K562 (cell line): Measurements from ENCODE around the gene SLC26A5. TPM values are rescaled to one million over a fixed set of nuclear protein-coding genes. Genes with fewer than 3 reads are reported as not detected.

ENCODE experiments used
- BRF1 ChIP-seq: IDR thresholded peaks from 3 replicates; pipeline ENCODE4 v1.6.1; 2011; ENCODE audit warnings: borderline replicate concordance, mild to moderate bottlenecking; ENCODE audit not compliant: insufficient read length; ENCODE audit errors: extremely low read depth
- CHCHD3 ChIP-seq: fragments of 250-450 bp; sonication (Bioruptor Pico); IDR thresholded peaks from 2 replicates; pipeline ENCODE4 v2.1.2; 2022; ENCODE audit warnings: mild to moderate bottlenecking
- CSDE1 ChIP-seq, 2 experiments: fragments of 450-650 bp; IDR thresholded peaks; 2 replicates each; pipeline ENCODE4 v1.6.1; 2016; ENCODE audit warnings: mild to moderate bottlenecking in 1 of 2
- DLX4 ChIP-seq: fragments of 250-450 bp; sonication (Bioruptor Pico); IDR thresholded peaks from 2 replicates; pipeline ENCODE4 v1.6.1; 2021; ENCODE audit warnings: mild to moderate bottlenecking
- EGR1 ChIP-seq: fragments of 450-650 bp; conservative IDR thresholded peaks from 2 replicates; pipeline ENCODE4 v1.6.1; 2017; ENCODE audit warnings: mild to moderate bottlenecking
- ELF4 ChIP-seq: fragments of 450-650 bp; formaldehyde crosslinking; IDR thresholded peaks from 2 replicates; pipeline ENCODE4 v1.4.0; 2022; ENCODE audit warnings: missing genetic modification characterization
- FOS ChIP-seq: IDR thresholded peaks from 3 replicates; pipeline ENCODE4 v1.6.1; 2011; ENCODE audit not compliant: insufficient read length; ENCODE audit errors: extremely low read depth
- FOSL1 ChIP-seq: fragments of 200-800 bp; sonication (Bioruptor generic); conservative IDR thresholded peaks from 2 replicates; pipeline ENCODE4 v1.6.1; 2016; ENCODE audit warnings: missing genetic modification characterization, missing compliant biosample characterization
- FOXP1 ChIP-seq: sonication (generic); formaldehyde crosslinking; IDR thresholded peaks from 2 replicates; pipeline ENCODE4 v1.8.0; 2022; ENCODE audit warnings: mild to moderate bottlenecking, missing genetic modification reagents
- GTF2E2 ChIP-seq: fragments of 200-800 bp; sonication (Bioruptor generic); IDR thresholded peaks from 2 replicates; pipeline ENCODE4 v1.6.1; 2016; ENCODE audit warnings: missing genetic modification characterization, missing compliant biosample characterization
- GTF2F1 ChIP-seq: IDR thresholded peaks from 2 replicates; pipeline ENCODE4 v1.6.1; 2011; ENCODE audit warnings: low read depth, low read length, improper control_type of control experiment
- HLTF ChIP-seq: fragments of 450-650 bp; IDR thresholded peaks from 2 replicates; pipeline ENCODE4 v1.6.1; 2016
- HOMEZ ChIP-seq: fragments of 250-450 bp; sonication (Bioruptor Pico); IDR thresholded peaks from 2 replicates; pipeline ENCODE4 v1.4.0; 2020; ENCODE audit warnings: mild to moderate bottlenecking, moderate library complexity
- ILF3 ChIP-seq: fragments of 450-650 bp; IDR thresholded peaks from 2 replicates; pipeline ENCODE4 v1.6.1; 2018; ENCODE audit warnings: antibody characterized with exemption, mild to moderate bottlenecking, moderate library complexity, borderline replicate concordance
- KHSRP ChIP-seq: fragments of 450-650 bp; IDR thresholded peaks from 2 replicates; pipeline ENCODE4 v1.6.1; 2017
- MCM5 ChIP-seq: fragments of 450-650 bp; IDR thresholded peaks from 2 replicates; pipeline ENCODE4 v1.6.1; 2016; ENCODE audit warnings: low read depth
- MEF2D ChIP-seq: conservative IDR thresholded peaks from 2 replicates; pipeline ENCODE4 v1.6.1; 2016; ENCODE audit warnings: low read depth, missing genetic modification characterization, missing compliant biosample characterization
- NCOA2 ChIP-seq, 2 experiments: fragments of 450-650 bp; IDR thresholded peaks; 2 replicates each; pipeline ENCODE4 v1.6.1; 2018; ENCODE audit warnings: mild to moderate bottlenecking in 2 of 2, moderate library complexity in 1 of 2; ENCODE audit not compliant: partially characterized antibody in 2 of 2
- PRMT5 ChIP-seq: sonication (generic); formaldehyde crosslinking; IDR thresholded peaks from 2 replicates; pipeline ENCODE4 v1.5.0; 2020; ENCODE audit warnings: missing genetic modification reagents
- RAD51 ChIP-seq: fragments of 450-650 bp; IDR thresholded peaks from 2 replicates; pipeline ENCODE4 v1.7.1; 2016; ENCODE audit warnings: low read depth, mild to moderate bottlenecking, borderline replicate concordance
- RUNX1 ChIP-seq: sonication (generic); IDR thresholded peaks from 2 replicates; pipeline ENCODE4 v1.6.1; 2016; ENCODE audit warnings: antibody characterized with exemption, low read depth
- SRF ChIP-seq, 2 experiments: fragments of 250-450, 450-650 bp in 1 of 2; sonication (Bioruptor Pico) in 1 of 2; sonication (generic) in 1 of 2; formaldehyde crosslinking; IDR thresholded peaks; 2 replicates each; pipeline versions ENCODE4 v1.5.0 to v1.5.1; 2020 to 2022; ENCODE audit warnings: mild to moderate bottlenecking in 1 of 2, missing genetic modification reagents in 1 of 2
- U2AF2 ChIP-seq: fragments of 200-400 bp; formaldehyde crosslinking; optimal IDR thresholded peaks from 2 replicates; pipeline ENCODE3; 2017; ENCODE audit warnings: low read depth, mild to moderate bottlenecking, low read length
- ZFP1 ChIP-seq: fragments of 450-650 bp; formaldehyde crosslinking; IDR thresholded peaks from 2 replicates; pipeline ENCODE4 v1.4.0; 2020; ENCODE audit warnings: mild to moderate bottlenecking, mixed read lengths
- ZNF133 ChIP-seq: fragments of 250-450 bp; sonication (Bioruptor Pico); IDR thresholded peaks from 2 replicates; pipeline ENCODE4 v1.4.0; 2020; ENCODE audit warnings: mild to moderate bottlenecking
- ZNF511 ChIP-seq: sonication (generic); formaldehyde crosslinking; IDR thresholded peaks from 2 replicates; pipeline ENCODE4 v1.8.0; 2022; ENCODE audit warnings: mild to moderate bottlenecking, missing genetic modification reagents
- ZNF644 ChIP-seq: fragments of 200-800 bp; sonication (Bioruptor generic); IDR thresholded peaks from 2 replicates; pipeline ENCODE4 v1.6.1; 2016; ENCODE audit warnings: low read depth, missing genetic modification characterization, missing compliant biosample characterization
- ZNF655 ChIP-seq: fragments of 250-450 bp; sonication (Bioruptor Pico); IDR thresholded peaks from 2 replicates; pipeline ENCODE4 v1.5.0; 2021
- polyA plus RNA-seq, 8 experiments: library from polyadenylated mRNA; depleted of rRNA in 4 of 8; stranded (reverse) in 5 of 8; unstranded in 3 of 8; fragments of >200 nt; fragmentation: Nextera tagmentation in 2 of 8; fragmentation: Illumina TruSeq in 1 of 8; extraction: Ambion mirVana in 2 of 8; extraction: Trizol in 1 of 8; gene quantifications; 2 replicates each; pipeline versions ENCODE4 v1.2.1 to v1.2.3, GENCODE V29; 2011 to 2014; ENCODE audit warnings: inconsistent platforms in 1 of 8, missing spikeins in 1 of 8
- total RNA-seq, 7 experiments: library from RNA; depleted of rRNA in 6 of 7; stranded (reverse); fragments of >200 nt in 6 of 7; fragmentation: Illumina TruSeq in 2 of 7; extraction: Trizol in 2 of 7; gene quantifications; 2 replicates each; pipeline versions ENCODE4 v1.2.1 to v1.2.3, GENCODE V29; 2011 to 2021; ENCODE audit warnings: low replicate concordance in 1 of 7

Gene SLC26A5
- total and polyA plus RNA-seq, 9 of the 15 experiments (the other 6 are each of a cell fraction or from before 2014, with no cell fraction given): not detected

DNA sequence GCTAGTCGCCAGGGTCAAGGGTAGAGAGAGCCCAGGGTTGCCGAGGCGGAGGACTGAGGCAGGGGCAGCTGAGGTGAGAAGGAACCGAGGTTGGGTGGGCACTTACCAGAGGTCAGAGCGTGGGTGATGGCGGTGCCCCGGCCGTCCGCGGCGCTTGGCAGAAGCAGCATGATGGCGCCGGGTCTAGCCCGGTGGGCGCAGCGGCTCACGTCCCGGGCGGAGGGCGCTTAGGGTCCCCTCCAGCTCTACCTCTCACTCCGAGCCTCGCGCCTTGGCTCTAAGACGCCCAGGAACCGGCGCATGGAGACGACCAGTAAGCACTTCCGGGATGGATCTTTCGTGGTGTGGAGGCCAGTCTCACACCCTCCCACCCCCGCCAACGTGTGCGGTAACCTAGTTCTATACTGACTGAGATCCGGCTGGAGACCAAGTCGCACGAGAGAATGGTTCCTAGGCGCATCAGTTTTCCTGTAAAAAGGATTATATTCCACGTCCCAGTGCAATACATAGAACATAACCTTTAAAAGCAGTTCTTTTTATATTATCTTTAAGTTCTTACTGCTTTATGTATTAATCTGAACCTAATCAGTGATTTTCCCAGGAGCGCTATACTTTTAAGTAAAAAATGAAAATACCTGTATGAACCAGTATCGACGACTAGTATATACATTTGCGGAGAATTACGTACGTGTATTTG is 101.4 kb downstream of the SLC26A5 start, which contains the start of gene DNAJC2 (continued):
- peak; percentile 84; the same call in 1 of the 2 replicates for TF ChIP-seq ILF3
- TF ChIP-seq GTF2E2: peak; percentile 93
- no peak for TF ChIP-seq ZNF133
- no peak; the same call in 1 of the 2 replicates for TF ChIP-seq MEF2D
- no peak for TF ChIP-seq NCOA2 (IDR thresholded peaks at IDR 0.05; ENCODE audit: partially characterized antibody in 2 of 2)
- 0 out of 2 replicates have a peak, but pooled peaks have one; percentile 28 for TF ChIP-seq HOMEZ (CRISPR knock-in tag)
- peak; percentile 97 for TF ChIP-seq ZNF511 (CRISPR knock-in tag)
- TF ChIP-seq BRF1: no peak
- TF ChIP-seq EGR1: peak; percentile 97
- TF ChIP-seq DLX4 (CRISPR knock-in tag): no peak
- no peak for TF ChIP-seq FOS
- no peak for TF ChIP-seq KHSRP
- TF ChIP-seq RUNX1: no peak
- no peak; the same call in 1 of the 2 replicates for TF ChIP-seq ZFP1 (CRISPR knock-in tag)
- peak; percentile 55 for TF ChIP-seq FOSL1 (tag)
- TF ChIP-seq ELF4 (CRISPR knock-in tag): peak; percentile 95
- no peak for TF ChIP-seq PRMT5 (CRISPR knock-in tag)
- TF ChIP-seq ZNF655 (CRISPR knock-in tag): no peak
- TF ChIP-seq MCM5: no peak
- TF ChIP-seq CHCHD3 (CRISPR knock-in tag): peak; percentile 41; the same call in 1 of the 2 replicates
- TF ChIP-seq HLTF: 0 out of 2 replicates have a peak, but pooled peaks have one; percentile 24
- no peak for TF ChIP-seq U2AF2
- peak in 1 of 2 experiments; percentile 71; a peak in 2 of 4 replicates for TF ChIP-seq SRF (CRISPR knock-in tag; IDR thresholded peaks at IDR 0.05)
- peak; percentile 38; the same call in 1 of the 2 replicates for TF ChIP-seq GTF2F1
- no peak; the same call in 1 of the 2 replicates for TF ChIP-seq RAD51
- peak; percentile 91; the same call in 1 of the 2 replicates for TF ChIP-seq FOXP1 (CRISPR knock-in tag)
- TF ChIP-seq ZNF644 (tag): no peak
- TF ChIP-seq CSDE1 (IDR thresholded peaks at IDR 0.05): peak in 1 of 2 experiments; percentile 57; a peak in 1 of 4 replicates
